Measurements from ENCODE around the gene MIB2.

Gene MIB2

GRCh38 chr1:1617925-1618324, 2.6 kb downstream of the MIB2 start:
- Mint-ChIP-seq H3K27ac (no peak overlapping the region), H3K4me3 (no peak overlapping the region), H3K4me1 (peaks cover 32% of the 10 kb centered on the region), H3K36me3 (no peaks in the 10 kb centered on the region), H3K27me3 (no peaks in the 10 kb centered on the region), H3K9me3 (no peaks in the 10 kb centered on the region)
- ATAC-seq = no peak

- no peak overlapping the region for H3K27ac Mint-ChIP-seq
- H3K4me1 Mint-ChIP-seq = peaks cover 29% of the 10 kb centered on the region
- ATAC-seq = no peak
- H3K9me3 Mint-ChIP-seq = no peaks in the 10 kb centered on the region
- H3K4me3 Mint-ChIP-seq = no peak overlapping the region
- no peaks in the 10 kb centered on the region for H3K36me3 Mint-ChIP-seq
- no peaks in the 10 kb centered on the region for H3K27me3 Mint-ChIP-seq
Observed at GRCh38 chr1:1618396-1619068, 3.2 kb downstream of the MIB2 start.

- Mint-ChIP-seq H3K9me3 (no peaks in the 10 kb centered on the region), H3K27ac (no peak overlapping the region), H3K4me1 (peaks cover 21% of the 10 kb centered on the region), H3K4me3 (no peak overlapping the region), H3K36me3 (no peaks in the 10 kb centered on the region), H3K27me3 (no peaks in the 10 kb centered on the region)
- no peak for ATAC-seq
Observed at GRCh38 chr1:1619917-1620361, 4.6 kb downstream of the MIB2 start.

GRCh38 chr1:1620433-1621139, 5.3 kb downstream of the MIB2 start:
- Mint-ChIP-seq H3K36me3 (no peaks in the 10 kb centered on the region), H3K27ac (no peak overlapping the region), H3K4me1 (peaks cover 20% of the 10 kb centered on the region), H3K9me3 (no peaks in the 10 kb centered on the region), H3K27me3 (no peaks in the 10 kb centered on the region), H3K4me3 (no peak overlapping the region)
- no peak for ATAC-seq

GRCh38 chr1:1621173-1622009, 6.1 kb downstream of the MIB2 start:
- Mint-ChIP-seq H3K27ac (no peak overlapping the region), H3K4me3 (no peak overlapping the region), H3K9me3 (no peaks in the 10 kb centered on the region), H3K27me3 (no peaks in the 10 kb centered on the region), H3K4me1 (peaks cover 19% of the 10 kb centered on the region), H3K36me3 (no peaks in the 10 kb centered on the region)
- ATAC-seq = no peak

GRCh38 chr1:1622010-1622787, 6.9 kb downstream of the MIB2 start:
- H3K27ac Mint-ChIP-seq = no peak overlapping the region
- no peaks in the 10 kb centered on the region for H3K36me3 Mint-ChIP-seq
- no peaks in the 10 kb centered on the region for H3K27me3 Mint-ChIP-seq
- no peak for ATAC-seq
- no peak overlapping the region for H3K4me3 Mint-ChIP-seq
- no peaks in the 10 kb centered on the region for H3K9me3 Mint-ChIP-seq
- H3K4me1 Mint-ChIP-seq = peaks cover 11% of the 10 kb centered on the region

GRCh38 chr1:1622788-1623094, 7.4 kb downstream of the MIB2 start:
- Mint-ChIP-seq H3K27ac (no peak overlapping the region), H3K36me3 (no peaks in the 10 kb centered on the region), H3K4me3 (no peak overlapping the region), H3K4me1 (peaks cover 6% of the 10 kb centered on the region), H3K9me3 (no peaks in the 10 kb centered on the region), H3K27me3 (no peaks in the 10 kb centered on the region)
- ATAC-seq = no peak

- H3K27me3 Mint-ChIP-seq = no peaks in the 10 kb centered on the region
- H3K27ac Mint-ChIP-seq = no peak overlapping the region
- H3K36me3 Mint-ChIP-seq = no peaks in the 10 kb centered on the region
- ATAC-seq = peak; percentile 1
- peaks cover 6% of the 10 kb centered on the region for H3K4me1 Mint-ChIP-seq
- no peak overlapping the region for H3K4me3 Mint-ChIP-seq
- no peaks in the 10 kb centered on the region for H3K9me3 Mint-ChIP-seq
Observed at GRCh38 chr1:1623181-1623630, 7.9 kb downstream of the MIB2 start.

GRCh38 chr1:1623631-1624442, 8.5 kb downstream of the MIB2 start:
- no peak overlapping the region for H3K27ac Mint-ChIP-seq
- H3K4me1 Mint-ChIP-seq = peaks cover 6% of the 10 kb centered on the region
- peak; percentile 28 for ATAC-seq
- H3K27me3 Mint-ChIP-seq = no peaks in the 10 kb centered on the region
- H3K36me3 Mint-ChIP-seq = no peaks in the 10 kb centered on the region
- no peaks in the 10 kb centered on the region for H3K9me3 Mint-ChIP-seq
- no peak overlapping the region for H3K4me3 Mint-ChIP-seq

- H3K4me3 Mint-ChIP-seq = no peak overlapping the region
- no peaks in the 10 kb centered on the region for H3K9me3 Mint-ChIP-seq
- H3K4me1 Mint-ChIP-seq = peaks cover 9% of the 10 kb centered on the region
- ATAC-seq = no peak
- H3K36me3 Mint-ChIP-seq = no peaks in the 10 kb centered on the region
- H3K27me3 Mint-ChIP-seq = no peaks in the 10 kb centered on the region
- H3K27ac Mint-ChIP-seq = no peak overlapping the region
Observed at GRCh38 chr1:1624443-1625403, 9.4 kb downstream of the MIB2 start.

- peaks cover 16% of the 10 kb centered on the region for H3K4me1 Mint-ChIP-seq
- no peaks in the 10 kb centered on the region for H3K27me3 Mint-ChIP-seq
- no peaks in the 10 kb centered on the region for H3K36me3 Mint-ChIP-seq
- no peak overlapping the region for H3K27ac Mint-ChIP-seq
- no peak for ATAC-seq
- H3K4me3 Mint-ChIP-seq = no peak overlapping the region
- H3K9me3 Mint-ChIP-seq = no peaks in the 10 kb centered on the region
Observed at GRCh38 chr1:1625404-1625775, 10.1 kb downstream of the MIB2 start.

GRCh38 chr1:1625824-1626206, 10.5 kb downstream of the MIB2 start:
- Mint-ChIP-seq H3K4me1 (peaks cover 18% of the 10 kb centered on the region), H3K27ac (no peak overlapping the region), H3K27me3 (no peaks in the 10 kb centered on the region), H3K4me3 (no peak overlapping the region), H3K36me3 (no peaks in the 10 kb centered on the region), H3K9me3 (no peaks in the 10 kb centered on the region)
- ATAC-seq = no peak

GRCh38 chr1:1626207-1627141, 11.2 kb downstream of the MIB2 start:
- no peak for ATAC-seq
- Mint-ChIP-seq H3K4me1 (peaks cover 20% of the 10 kb centered on the region), H3K27ac (no peak overlapping the region), H3K36me3 (no peaks in the 10 kb centered on the region), H3K27me3 (peaks cover 4% of the 10 kb centered on the region), H3K9me3 (no peaks in the 10 kb centered on the region), H3K4me3 (no peak overlapping the region)
